WERI-Rb-1 (cell line): ENCODE data around the gene FZD7.

Experiments
- DNase-seq: peaks from one replicate; pipeline ENCODE4 v3.0.0-alpha.2; 2020
- H3K27ac ChIP-seq: fragments of 250-450 bp; sonication (Bioruptor Pico); 2 replicates; pipeline ENCODE4 v1.5.1; 2020; ENCODE audit warnings: mild to moderate bottlenecking, moderate library complexity
- H3K27me3 ChIP-seq: fragments of 250-450 bp; sonication (Bioruptor Pico); 2 replicates; pipeline ENCODE4 v1.5.1; 2021; ENCODE audit warnings: mild to moderate bottlenecking, low read depth, moderate library complexity; ENCODE audit not compliant: insufficient read depth, severe bottlenecking
- H3K36me3 ChIP-seq: fragments of 250-450 bp; sonication (Bioruptor Pico); 2 replicates; pipeline ENCODE4 v1.5.1; 2020; ENCODE audit warnings: mild to moderate bottlenecking, moderate library complexity
- H3K4me3 ChIP-seq: 2 replicates; pipeline ENCODE4 v1.5.1; 2011; ENCODE audit warnings: low read depth, mild to moderate bottlenecking, control low read depth, low read length
- H3K9me3 ChIP-seq: fragments of 250-450 bp; sonication (Bioruptor Pico); 2 replicates; pipeline ENCODE4 v1.5.1; 2021; ENCODE audit warnings: mild to moderate bottlenecking, moderate library complexity; ENCODE audit not compliant: severe bottlenecking
- TF ChIP-seq, protein P1 (sequence below): IDR thresholded peaks from 2 replicates; pipeline ENCODE4 v1.5.1; 2011; ENCODE audit warnings: low read depth, mild to moderate bottlenecking, control low read depth, inconsistent platforms, low read length

Gene FZD7

DNA sequence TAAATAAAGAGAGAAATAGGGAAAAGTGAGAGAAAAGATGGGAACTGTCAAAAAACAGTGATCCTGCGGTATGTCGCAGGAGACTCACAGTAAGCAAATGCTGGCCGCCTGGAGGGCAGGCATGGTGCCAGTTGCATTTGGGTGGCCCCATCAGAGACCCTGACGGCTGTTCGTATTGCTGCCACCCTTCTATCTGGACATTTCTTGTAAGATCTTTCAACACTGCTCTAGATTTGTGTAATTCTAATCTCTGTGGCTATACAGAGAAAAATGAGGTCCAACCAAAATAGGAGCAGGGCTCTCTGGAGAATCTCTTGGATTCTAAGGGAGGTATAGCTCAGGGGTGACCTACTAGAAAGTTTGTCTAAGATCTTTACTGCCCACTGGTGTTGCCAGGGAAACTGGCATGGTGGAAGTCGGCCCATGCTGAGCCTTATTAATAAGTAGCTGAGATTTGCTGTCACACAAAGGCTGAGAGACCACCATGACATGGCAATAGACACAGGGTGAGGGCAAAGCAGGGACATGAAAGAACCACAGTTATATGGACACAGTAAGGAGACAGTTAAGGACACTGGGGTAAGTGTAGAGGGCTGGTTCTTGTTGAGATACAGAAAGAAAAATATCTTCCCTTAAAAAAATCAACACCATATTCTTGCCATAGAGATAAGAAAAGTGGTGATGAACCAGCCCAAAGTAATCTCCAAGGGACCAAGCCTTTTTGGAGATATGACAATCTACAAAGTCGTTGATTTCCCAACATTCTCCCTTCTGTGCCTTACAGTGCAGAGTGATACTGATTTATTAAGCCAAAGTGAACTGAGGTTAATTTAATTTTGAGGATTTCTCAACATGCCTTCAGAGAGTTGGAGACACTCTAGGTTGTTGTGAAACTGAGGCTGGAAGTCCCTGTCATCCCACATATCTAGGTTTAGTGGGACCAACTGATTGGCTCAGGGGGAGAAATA lies 26.4 kb upstream of the FZD7 start:
- no peak overlapping the region for H3K4me3 ChIP-seq
- no peak overlapping the region for H3K27ac ChIP-seq
- H3K36me3 ChIP-seq, result no peaks in the 10 kb centered on the region
- TF ChIP-seq, protein P1, sequence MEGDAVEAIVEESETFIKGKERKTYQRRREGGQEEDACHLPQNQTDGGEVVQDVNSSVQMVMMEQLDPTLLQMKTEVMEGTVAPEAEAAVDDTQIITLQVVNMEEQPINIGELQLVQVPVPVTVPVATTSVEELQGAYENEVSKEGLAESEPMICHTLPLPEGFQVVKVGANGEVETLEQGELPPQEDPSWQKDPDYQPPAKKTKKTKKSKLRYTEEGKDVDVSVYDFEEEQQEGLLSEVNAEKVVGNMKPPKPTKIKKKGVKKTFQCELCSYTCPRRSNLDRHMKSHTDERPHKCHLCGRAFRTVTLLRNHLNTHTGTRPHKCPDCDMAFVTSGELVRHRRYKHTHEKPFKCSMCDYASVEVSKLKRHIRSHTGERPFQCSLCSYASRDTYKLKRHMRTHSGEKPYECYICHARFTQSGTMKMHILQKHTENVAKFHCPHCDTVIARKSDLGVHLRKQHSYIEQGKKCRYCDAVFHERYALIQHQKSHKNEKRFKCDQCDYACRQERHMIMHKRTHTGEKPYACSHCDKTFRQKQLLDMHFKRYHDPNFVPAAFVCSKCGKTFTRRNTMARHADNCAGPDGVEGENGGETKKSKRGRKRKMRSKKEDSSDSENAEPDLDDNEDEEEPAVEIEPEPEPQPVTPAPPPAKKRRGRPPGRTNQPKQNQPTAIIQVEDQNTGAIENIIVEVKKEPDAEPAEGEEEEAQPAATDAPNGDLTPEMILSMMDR, result no peak
- H3K9me3 ChIP-seq, result no peaks in the 10 kb centered on the region
- DNase-seq, result no peak
- H3K27me3 ChIP-seq, result no peaks in the 10 kb centered on the region

DNA sequence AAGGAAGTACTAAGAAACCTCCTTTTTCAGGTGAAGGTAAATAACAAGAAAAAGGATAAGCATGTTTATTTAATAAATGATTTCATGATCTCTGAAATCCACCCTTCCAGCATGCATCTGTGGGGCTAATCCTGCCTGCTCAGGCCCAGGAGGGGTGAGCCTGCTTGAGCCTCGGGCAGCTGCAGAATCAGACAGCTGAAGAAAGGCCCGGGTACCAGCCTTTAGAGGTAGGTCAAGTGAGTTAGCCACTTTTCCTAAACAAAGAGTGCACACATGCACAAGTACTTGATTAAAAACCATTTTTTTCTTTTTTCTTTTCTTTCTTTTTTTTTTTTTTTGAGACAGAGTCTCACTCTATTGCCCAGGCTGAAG lies 25.7 kb upstream of the FZD7 start:
- no peak for DNase-seq
- no peaks in the 10 kb centered on the region for H3K9me3 ChIP-seq
- H3K4me3 ChIP-seq, result no peak overlapping the region
- TF ChIP-seq, protein P1, result no peak
- no peaks in the 10 kb centered on the region for H3K27me3 ChIP-seq
- H3K36me3 ChIP-seq, result no peaks in the 10 kb centered on the region
- no peak overlapping the region for H3K27ac ChIP-seq

DNA sequence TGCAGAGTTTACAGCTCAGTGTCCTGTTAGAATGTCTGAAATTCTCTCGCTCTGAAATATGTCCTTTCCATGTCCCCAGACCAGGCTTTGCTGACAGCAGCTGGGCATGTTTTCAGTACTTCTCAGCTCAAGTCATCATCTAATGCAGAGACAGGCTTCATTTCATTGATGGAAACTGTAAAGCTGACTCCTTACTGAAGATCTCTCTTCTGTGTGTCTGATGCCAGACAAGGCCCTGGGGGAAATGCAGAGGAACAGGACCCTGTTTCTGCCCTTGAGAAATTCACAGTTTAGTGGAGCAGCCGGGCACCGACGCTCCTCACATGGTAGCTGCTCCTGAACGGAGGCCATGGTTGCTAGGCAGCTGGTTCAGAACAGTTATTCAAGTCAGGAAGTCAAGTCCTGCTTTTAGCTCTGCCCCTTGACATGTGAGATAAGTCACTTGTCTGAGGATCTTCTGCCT lies 24.6 kb upstream of the FZD7 start:
- Histone ChIP-seq H3K27ac (no peak overlapping the region), H3K27me3 (no peaks in the 10 kb centered on the region), H3K4me3 (no peak overlapping the region), H3K9me3 (no peaks in the 10 kb centered on the region), H3K36me3 (no peaks in the 10 kb centered on the region)
- TF ChIP-seq, protein P1, result no peak
- no peak for DNase-seq

DNA sequence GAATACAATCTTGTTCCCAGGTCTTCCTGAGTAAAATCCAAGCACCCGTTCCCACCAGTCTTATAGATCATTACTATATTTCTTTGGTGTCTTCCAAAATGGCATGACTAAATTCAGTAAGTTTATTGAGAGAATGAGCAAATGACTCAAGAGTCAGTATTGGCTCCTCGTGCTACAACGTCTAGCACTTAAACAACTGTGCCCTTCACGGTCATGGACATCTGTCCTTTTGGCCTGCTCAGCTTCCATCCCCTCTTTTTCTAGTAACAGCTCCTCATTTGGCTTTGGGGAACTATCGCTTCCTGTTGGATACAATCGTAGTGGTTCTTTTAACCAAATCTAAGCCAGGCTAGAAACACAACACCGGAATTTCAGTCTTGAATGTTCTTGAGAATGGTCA lies 24.1 kb upstream of the FZD7 start:
- TF ChIP-seq, protein P1, result no peak
- DNase-seq, result no peak
- H3K9me3 ChIP-seq, result no peaks in the 10 kb centered on the region
- no peak overlapping the region for H3K27ac ChIP-seq
- H3K4me3 ChIP-seq, result no peak overlapping the region
- H3K27me3 ChIP-seq, result no peaks in the 10 kb centered on the region
- H3K36me3 ChIP-seq, result no peaks in the 10 kb centered on the region

DNA sequence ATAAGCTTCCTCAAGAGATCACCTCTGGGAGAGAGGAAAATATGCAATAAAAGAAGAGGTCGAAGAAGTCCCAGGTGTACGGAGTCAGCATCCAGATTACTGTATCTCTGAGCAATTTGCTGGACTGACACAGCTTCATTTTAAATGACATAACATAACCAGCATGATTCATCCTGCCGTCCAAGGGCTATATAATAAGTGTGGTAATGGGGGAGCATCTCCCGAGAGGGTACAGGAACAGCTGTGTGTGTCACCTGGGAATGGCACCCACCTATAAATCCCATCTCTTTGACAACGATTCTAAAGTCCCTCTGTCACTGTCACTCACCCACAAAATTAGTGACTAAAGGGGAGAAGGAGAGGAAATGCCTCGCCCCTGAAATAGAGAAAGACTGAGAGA lies 19.3 kb upstream of the FZD7 start:
- no peak for DNase-seq
- no peak overlapping the region for H3K4me3 ChIP-seq
- no peaks in the 10 kb centered on the region for H3K27me3 ChIP-seq
- no peaks in the 10 kb centered on the region for H3K9me3 ChIP-seq
- no peak overlapping the region for H3K27ac ChIP-seq
- H3K36me3 ChIP-seq, result no peaks in the 10 kb centered on the region
- TF ChIP-seq, protein P1, result no peak

DNA sequence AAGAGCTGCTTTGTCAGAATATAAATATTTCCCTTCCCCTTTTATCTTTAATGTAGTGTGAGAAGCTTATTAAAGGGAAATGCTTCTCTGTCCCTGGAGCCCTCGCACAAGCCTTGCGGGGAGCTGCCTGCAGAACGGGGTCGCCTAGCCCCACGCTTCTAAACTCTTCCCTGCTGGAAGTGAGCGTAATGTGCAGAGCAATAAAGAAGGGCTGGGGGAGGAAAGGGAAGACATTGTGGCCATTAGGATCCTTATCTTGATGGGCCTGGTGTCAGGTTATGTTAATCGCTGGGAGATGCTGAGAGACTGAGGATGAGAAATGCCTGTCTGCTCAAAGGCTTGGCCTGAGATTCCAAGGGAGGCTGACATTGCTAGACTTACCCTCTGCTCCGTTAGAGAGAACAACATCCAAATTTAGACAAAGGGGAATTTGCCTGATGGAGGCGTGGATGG lies 18.9 kb upstream of the FZD7 start:
- H3K9me3 ChIP-seq, result no peaks in the 10 kb centered on the region
- no peaks in the 10 kb centered on the region for H3K27me3 ChIP-seq
- H3K27ac ChIP-seq, result no peak overlapping the region
- TF ChIP-seq, protein P1, result no peak
- no peak overlapping the region for H3K4me3 ChIP-seq
- DNase-seq, result no peak
- H3K36me3 ChIP-seq, result no peaks in the 10 kb centered on the region
